ENCODE measurements around the gene MTCL1. TPM values are rescaled to one million over a fixed set of nuclear protein-coding genes. Genes with fewer than 3 reads are reported as not detected.

Gene MTCL1
- total and polyA plus RNA-seq, 2 of the 8 experiments (the other 6 are each of a cell fraction or from before 2014, with no cell fraction given) = 16.6 to 60.8 TPM

DNA sequence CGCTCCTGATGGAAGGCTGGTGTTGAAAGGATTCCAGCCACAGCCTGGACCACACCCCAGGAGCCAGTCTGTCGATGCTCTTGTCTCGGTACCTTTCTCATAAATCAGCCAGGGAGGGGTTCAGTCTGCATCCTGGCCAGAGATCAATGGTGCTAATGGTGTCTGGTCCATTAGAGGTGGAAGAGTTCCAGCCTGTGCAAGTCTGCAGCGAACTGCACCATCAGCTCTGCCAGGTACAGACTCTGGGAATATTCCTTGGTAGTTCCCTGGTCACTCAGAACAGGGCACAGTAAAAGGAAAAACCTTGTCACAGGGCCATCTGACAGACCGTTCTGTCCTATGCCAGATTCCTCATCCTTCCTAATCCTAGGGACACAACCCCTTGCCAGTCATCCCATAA lies 164.3 kb downstream of the MTCL1 start:
- no peak overlapping the region for H2BK20ac ChIP-seq (ENCODE audit: low read length)
- TF ChIP-seq KDM5A (IDR thresholded peaks at IDR 0.05; ENCODE audit: low read length) = no peak
- TF ChIP-seq BCL11A (IDR thresholded peaks at IDR 0.05; ENCODE audit: low read depth in 2 of 2, low read length in 2 of 2) = no peak
- no peak for TF ChIP-seq SUZ12 (IDR thresholded peaks at IDR 0.05; ENCODE audit: low read length)
- TF ChIP-seq BACH1 (IDR thresholded peaks at IDR 0.05; ENCODE audit: low read length) = no peak
- TF ChIP-seq CHD1 (IDR thresholded peaks at IDR 0.05; ENCODE audit: low read depth, low read length) = no peak
- TF ChIP-seq RNF2 (IDR thresholded peaks at IDR 0.05; ENCODE audit: borderline replicate concordance, low read depth, low read length, missing control alignments, poor library complexity, severe bottlenecking) = no peak
- no peak for TF ChIP-seq SP1 (IDR thresholded peaks at IDR 0.05; ENCODE audit: low read depth, low read length)
- no peak for TF ChIP-seq CBX5 (IDR thresholded peaks at IDR 0.05; ENCODE audit: low read depth, low read length)
- TF ChIP-seq, protein P1, sequence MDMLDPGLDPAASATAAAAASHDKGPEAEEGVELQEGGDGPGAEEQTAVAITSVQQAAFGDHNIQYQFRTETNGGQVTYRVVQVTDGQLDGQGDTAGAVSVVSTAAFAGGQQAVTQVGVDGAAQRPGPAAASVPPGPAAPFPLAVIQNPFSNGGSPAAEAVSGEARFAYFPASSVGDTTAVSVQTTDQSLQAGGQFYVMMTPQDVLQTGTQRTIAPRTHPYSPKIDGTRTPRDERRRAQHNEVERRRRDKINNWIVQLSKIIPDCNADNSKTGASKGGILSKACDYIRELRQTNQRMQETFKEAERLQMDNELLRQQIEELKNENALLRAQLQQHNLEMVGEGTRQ (IDR thresholded peaks at IDR 0.05; ENCODE audit: low read length) = no peak
- TF ChIP-seq, protein P2, sequence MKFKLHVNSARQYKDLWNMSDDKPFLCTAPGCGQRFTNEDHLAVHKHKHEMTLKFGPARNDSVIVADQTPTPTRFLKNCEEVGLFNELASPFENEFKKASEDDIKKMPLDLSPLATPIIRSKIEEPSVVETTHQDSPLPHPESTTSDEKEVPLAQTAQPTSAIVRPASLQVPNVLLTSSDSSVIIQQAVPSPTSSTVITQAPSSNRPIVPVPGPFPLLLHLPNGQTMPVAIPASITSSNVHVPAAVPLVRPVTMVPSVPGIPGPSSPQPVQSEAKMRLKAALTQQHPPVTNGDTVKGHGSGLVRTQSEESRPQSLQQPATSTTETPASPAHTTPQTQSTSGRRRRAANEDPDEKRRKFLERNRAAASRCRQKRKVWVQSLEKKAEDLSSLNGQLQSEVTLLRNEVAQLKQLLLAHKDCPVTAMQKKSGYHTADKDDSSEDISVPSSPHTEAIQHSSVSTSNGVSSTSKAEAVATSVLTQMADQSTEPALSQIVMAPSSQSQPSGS (IDR thresholded peaks at IDR 0.05; ENCODE audit: low read length) = no peak
- TF ChIP-seq HDAC6 (IDR thresholded peaks at IDR 0.05; ENCODE audit: low read depth, low read length) = no peak
- TF ChIP-seq POU5F1 (IDR thresholded peaks at IDR 0.05; ENCODE audit: low read depth, low read length) = no peak

More for the DNA sequence above, 164.3 kb downstream of the MTCL1 start:
- Histone ChIP-seq H3K9ac (replicated peaks in 1 of 4; ENCODE audit: extremely low read depth in 1 of 4, low read depth in 3 of 4, low read length in 3 of 4) (no peak overlapping the region), H4K5ac (ENCODE audit: insufficient read length, low read depth, low read length) (no peak overlapping the region), H2BK120ac (replicated peaks; ENCODE audit: low read depth, low read length) (no peak overlapping the region), H3K56ac (replicated peaks; ENCODE audit: insufficient read length, low read depth, low read length) (no peak overlapping the region), H2BK5ac (ENCODE audit: low read depth, low read length) (no peak overlapping the region), H3K18ac (ENCODE audit: extremely low read depth, low read length) (no peak overlapping the region), H2AFZ (ENCODE audit: low read length) (no peak overlapping the region), H2BK15ac (ENCODE audit: low read length) (no peak overlapping the region), H3K79me2 (ENCODE audit: control insufficient read depth in 1 of 2, insufficient read depth in 2 of 2, low read length in 2 of 2) (no peaks in the 10 kb centered on the region), H4K91ac (replicated peaks; ENCODE audit: insufficient read length, low read length) (no peak overlapping the region), H3K79me1 (ENCODE audit: low read depth, low read length) (no peaks in the 10 kb centered on the region), H2BK12ac (ENCODE audit: low read depth, low read length) (no peak overlapping the region), H3K4me3 (ENCODE audit: extremely low read depth in 1 of 4, insufficient read depth in 2 of 4, low read depth in 3 of 4, low read length in 4 of 4) (no peak overlapping the region), H3K27me3 (replicated peaks in 1 of 4; ENCODE audit: control insufficient read depth in 3 of 4, extremely low read depth in 1 of 4, insufficient read depth in 3 of 4, low read length in 3 of 4) (peaks cover 0 to 2% (median 0%) of the 10 kb centered on the region in 4 experiments; a peak in 1 of 7 replicates), H3K4me2 (ENCODE audit: insufficient read depth in 1 of 2, low read depth in 2 of 2, low read length in 2 of 2) (no peak overlapping the region), H3K36me3 (ENCODE audit: control insufficient read depth in 2 of 4, insufficient read depth in 4 of 4, low read length in 3 of 4) (no peaks in the 10 kb centered on the region; a peak in 1 of 8 replicates), H3K27ac (ENCODE audit: low read depth, low read length) (no peak overlapping the region), H3K4ac (replicated peaks; ENCODE audit: insufficient read length, low read depth, low read length) (no peak overlapping the region), H4K20me1 (replicated peaks in 1 of 2; ENCODE audit: control insufficient read depth in 1 of 2, insufficient read depth in 2 of 2, low read length in 2 of 2) (no peaks in the 10 kb centered on the region), H3K23ac (ENCODE audit: insufficient read length) (no peak overlapping the region), H2AK5ac (ENCODE audit: low read depth, low read length) (no peak overlapping the region), H3K14ac (ENCODE audit: insufficient read length) (no peak overlapping the region), H4K8ac (ENCODE audit: extremely low read depth, insufficient read depth, low read length) (no peak overlapping the region), H3K9me3 (ENCODE audit: insufficient read depth in 2 of 2, low read depth in 1 of 2, low read length in 1 of 2) (no peaks in the 10 kb centered on the region; a peak in 1 of 4 replicates), H3K23me2 (ENCODE audit: low read depth, low read length) (no peaks in the 10 kb centered on the region), H3K4me1 (replicated peaks in 1 of 4; ENCODE audit: control insufficient read depth in 3 of 4, insufficient read depth in 4 of 4, low read length in 3 of 4) (no peaks in the 10 kb centered on the region)
- FAIRE-seq (no peak), DNase-seq (ENCODE audit: low read depth in 1 of 2, low spot score in 2 of 2) (no peak)
- CTCF ChIA-PET (ENCODE audit: partially characterized antibody) = interaction anchor here (0.6 to 0.8 kb wide), 2 partner anchors 113 to 165 kb away, joined by 3 read pairs; no protein-coding TSS in a partner anchor
- POLR2A ChIA-PET (ENCODE audit: partially characterized antibody) = no interaction called here
- WGBS, 2 experiments (ENCODE audit: extremely low coverage in 1 of 2, insufficient coverage in 1 of 2, insufficient read length in 1 of 2, insufficient replicate concordance in 2 of 2, low coverage in 1 of 2, low lambda C conversion rate in 2 of 2, missing lambda C conversion rate in 1 of 2) = 89% methylated on average over 5 of the region's 5 CpGs; no CpG with 5 or more reads in 1 of the 2 experiments
